AG10803 (cell line): Measurements from ENCODE around the gene FRAT2.

Experiments
- DNase-seq: peaks from one replicate; pipeline ENCODE4 v3.0.0; 2010; ENCODE audit warnings: low read depth
- H3K4me3 ChIP-seq: 2 replicates; pipeline ENCODE4 v1.5.1; 2011; ENCODE audit warnings: mild to moderate bottlenecking, low read length, control low read depth
- TF ChIP-seq, protein P1 (sequence below): conservative IDR thresholded peaks from 2 replicates; pipeline ENCODE4 v1.5.1; 2011; ENCODE audit warnings: mild to moderate bottlenecking, low read length, control low read depth, inconsistent platforms

The FRAT2 gene

GRCh38 chr10:97376413-97376812 lies 41.9 kb upstream of the FRAT2 start:
- no peak for DNase-seq
- no peak overlapping the region for H3K4me3 ChIP-seq
- TF ChIP-seq, protein P1, sequence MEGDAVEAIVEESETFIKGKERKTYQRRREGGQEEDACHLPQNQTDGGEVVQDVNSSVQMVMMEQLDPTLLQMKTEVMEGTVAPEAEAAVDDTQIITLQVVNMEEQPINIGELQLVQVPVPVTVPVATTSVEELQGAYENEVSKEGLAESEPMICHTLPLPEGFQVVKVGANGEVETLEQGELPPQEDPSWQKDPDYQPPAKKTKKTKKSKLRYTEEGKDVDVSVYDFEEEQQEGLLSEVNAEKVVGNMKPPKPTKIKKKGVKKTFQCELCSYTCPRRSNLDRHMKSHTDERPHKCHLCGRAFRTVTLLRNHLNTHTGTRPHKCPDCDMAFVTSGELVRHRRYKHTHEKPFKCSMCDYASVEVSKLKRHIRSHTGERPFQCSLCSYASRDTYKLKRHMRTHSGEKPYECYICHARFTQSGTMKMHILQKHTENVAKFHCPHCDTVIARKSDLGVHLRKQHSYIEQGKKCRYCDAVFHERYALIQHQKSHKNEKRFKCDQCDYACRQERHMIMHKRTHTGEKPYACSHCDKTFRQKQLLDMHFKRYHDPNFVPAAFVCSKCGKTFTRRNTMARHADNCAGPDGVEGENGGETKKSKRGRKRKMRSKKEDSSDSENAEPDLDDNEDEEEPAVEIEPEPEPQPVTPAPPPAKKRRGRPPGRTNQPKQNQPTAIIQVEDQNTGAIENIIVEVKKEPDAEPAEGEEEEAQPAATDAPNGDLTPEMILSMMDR, result no peak

- no peak overlapping the region for H3K4me3 ChIP-seq
- DNase-seq, result no peak
- TF ChIP-seq, protein P1, result no peak
These were observed 38.9 kb upstream of the FRAT2 start for GRCh38 chr10:97373456-97373855.

DNA sequence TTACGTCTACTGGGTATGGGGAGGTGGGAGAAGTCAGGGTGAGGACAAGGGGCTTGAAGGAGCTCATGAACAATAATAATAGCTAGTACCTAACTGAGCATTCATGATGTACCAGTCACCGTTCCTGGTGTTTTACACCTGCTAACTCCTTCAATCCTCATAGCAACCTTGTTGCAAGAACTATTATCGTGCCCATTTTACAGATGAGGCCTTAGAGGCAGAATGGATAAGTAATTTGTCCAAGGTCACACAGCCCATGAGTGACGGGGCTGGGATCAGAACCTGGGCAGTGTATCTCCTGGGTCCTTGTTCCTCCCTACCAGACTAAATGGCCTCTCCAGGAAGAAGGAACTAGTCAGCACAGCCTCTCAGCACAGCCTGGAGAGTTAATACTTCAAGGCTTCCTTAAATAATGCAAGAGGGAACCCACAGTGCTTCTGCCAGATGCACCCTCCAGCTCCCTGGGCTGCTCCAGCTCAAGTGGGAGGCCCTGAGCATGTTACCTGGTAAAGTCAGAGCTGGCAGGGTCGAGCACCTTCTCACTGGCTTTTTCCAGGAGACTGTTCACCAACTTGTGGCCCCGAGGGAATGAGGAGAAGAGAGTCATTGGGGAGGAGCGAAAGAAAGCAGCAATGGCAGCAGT lies 37.8 kb upstream of the FRAT2 start:
- TF ChIP-seq, protein P1, result no peak
- H3K4me3 ChIP-seq, result no peak overlapping the region
- DNase-seq, result no peak

GRCh38 chr10:97371696-97372095 lies 37.2 kb upstream of the FRAT2 start:
- DNase-seq, result no peak
- TF ChIP-seq, protein P1, result no peak
- no peak overlapping the region for H3K4me3 ChIP-seq

GRCh38 chr10:97367126-97367649 lies 32.7 kb upstream of the FRAT2 start:
- TF ChIP-seq, protein P1, result no peak
- DNase-seq, result no peak

DNA sequence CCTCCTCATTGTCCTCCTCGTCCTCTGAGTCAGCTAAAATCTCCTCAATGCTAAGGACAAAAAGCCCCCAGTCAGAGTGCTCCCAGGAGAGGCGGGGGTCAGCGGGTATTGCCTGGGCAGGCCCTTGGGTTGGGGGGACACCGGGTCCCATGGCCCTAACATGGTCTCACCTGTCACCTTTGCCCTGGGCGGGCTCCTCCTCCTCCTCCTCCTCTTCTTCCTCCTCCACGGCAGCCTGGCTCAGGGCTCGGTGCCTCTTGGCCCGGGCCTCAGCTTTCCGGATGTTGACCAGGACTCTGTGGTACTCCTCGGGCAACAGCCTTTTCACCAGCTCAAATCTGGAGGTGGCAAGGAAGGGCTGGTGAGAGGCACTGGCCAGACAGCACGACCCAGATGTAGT lies 32.0 kb upstream of the FRAT2 start:
- no peak for DNase-seq
- no peak overlapping the region for H3K4me3 ChIP-seq
- TF ChIP-seq, protein P1, result no peak

More at GRCh38 chr10:97367126-97367649, 32.7 kb upstream of the FRAT2 start:
- no peak overlapping the region for H3K4me3 ChIP-seq

- TF ChIP-seq, protein P1, result no peak
- no peak overlapping the region for H3K4me3 ChIP-seq
- DNase-seq, result no peak
These were observed 31.3 kb upstream of the FRAT2 start for GRCh38 chr10:97365761-97366351.
